Neuronal stem cell (in vitro differentiated cells): ENCODE measurements around the gene SENP8.

Experiments
- DNase-seq: peaks from one replicate; pipeline ENCODE4 v3.0.0-alpha.2; 2013; ENCODE audit warnings: low spot score
- H2AFZ ChIP-seq: one replicate; pipeline ENCODE4 v1.6.1; 2013; ENCODE audit warnings: mild to moderate bottlenecking, low read length, inconsistent platforms
- H2AK5ac ChIP-seq: 2 replicates; pipeline ENCODE4 v1.6.1; 2013; ENCODE audit warnings: low read depth, mild to moderate bottlenecking, inconsistent platforms, low read length, moderate library complexity, mixed read lengths
- H2BK120ac ChIP-seq: 2 replicates; pipeline ENCODE4 v1.6.1; 2013; ENCODE audit warnings: low read depth, mild to moderate bottlenecking, inconsistent platforms, low read length, moderate library complexity, mixed read lengths
- H2BK12ac ChIP-seq: one replicate; pipeline ENCODE4 v1.6.1; 2013; ENCODE audit warnings: low read length, inconsistent platforms
- H2BK15ac ChIP-seq: 2 replicates; pipeline ENCODE4 v1.6.1; 2013; ENCODE audit warnings: mild to moderate bottlenecking, low read length, inconsistent platforms, mixed read lengths
- H2BK5ac ChIP-seq: one replicate; pipeline ENCODE4 v1.6.1; 2013; ENCODE audit warnings: inconsistent platforms, mild to moderate bottlenecking, low read length, moderate library complexity
- H3K14ac ChIP-seq: one replicate; pipeline ENCODE4 v1.6.1; 2013; ENCODE audit warnings: low read length, inconsistent platforms
- H3K18ac ChIP-seq: 2 replicates; pipeline ENCODE4 v1.6.1; 2013; ENCODE audit warnings: low read length, inconsistent platforms
- H3K23ac ChIP-seq: 2 replicates; pipeline ENCODE4 v1.6.1; 2013; ENCODE audit warnings: low read depth, mild to moderate bottlenecking, mixed read lengths, low read length, inconsistent platforms; ENCODE audit not compliant: poor library complexity
- H3K27ac ChIP-seq: replicated peaks from 3 replicates; pipeline ENCODE4 v1.5.1; 2013; ENCODE audit warnings: low read length, inconsistent platforms
- H3K27me3 ChIP-seq, 3 experiments: 2 replicates each; pipeline ENCODE4 v1.6.1; 2013; ENCODE audit warnings: low read length in 3 of 3, mild to moderate bottlenecking in 2 of 3, inconsistent platforms in 1 of 3, low read depth in 1 of 3, mixed read lengths in 1 of 3, moderate library complexity in 1 of 3; ENCODE audit not compliant: control insufficient read depth in 3 of 3, insufficient read depth in 3 of 3
- H3K36me3 ChIP-seq, 2 donors: replicated peaks in 1 of 2; 2 replicates each; pipeline ENCODE4 v1.6.1; 2013; ENCODE audit warnings: low read length in 2 of 2; ENCODE audit not compliant: control insufficient read depth in 2 of 2, insufficient read depth in 2 of 2
- H3K4ac ChIP-seq: 2 replicates; pipeline ENCODE4 v1.6.1; 2013; ENCODE audit warnings: inconsistent platforms, mild to moderate bottlenecking, low read length, moderate library complexity
- H3K4me1 ChIP-seq, 2 donors: 1 replicate in 1 of 2; 2 replicates in 1 of 2; pipeline ENCODE4 v1.6.1; 2013; ENCODE audit warnings: low read length in 2 of 2, low read depth in 1 of 2; ENCODE audit not compliant: control insufficient read depth in 2 of 2, insufficient read depth in 1 of 2
- H3K4me2 ChIP-seq: one replicate; pipeline ENCODE4 v1.6.1; 2013; ENCODE audit warnings: mild to moderate bottlenecking, low read length, inconsistent platforms; ENCODE audit not compliant: insufficient read depth, poor library complexity, severe bottlenecking
- H3K4me3 ChIP-seq, 2 donors: 2 replicates each; pipeline ENCODE4 v1.5.1; 2013; ENCODE audit warnings: low read length in 2 of 2, mild to moderate bottlenecking in 2 of 2, inconsistent platforms in 1 of 2, moderate library complexity in 1 of 2
- H3K79me1 ChIP-seq: one replicate; pipeline ENCODE4 v1.6.1; 2013; ENCODE audit warnings: low read depth, mild to moderate bottlenecking, inconsistent platforms, low read length, moderate library complexity
- H3K9ac ChIP-seq: one replicate; pipeline ENCODE4 v1.6.1; 2013; ENCODE audit warnings: mild to moderate bottlenecking, low read depth, low read length, inconsistent platforms; ENCODE audit not compliant: poor library complexity
- H3K9me3 ChIP-seq, 2 donors: replicated peaks in 1 of 2; 2 replicates each; pipeline versions ENCODE3 to v1.6.1; 2013; ENCODE audit warnings: low read length in 2 of 2, mild to moderate bottlenecking in 2 of 2, inconsistent platforms in 1 of 2, low read depth in 1 of 2, mixed read lengths in 1 of 2, moderate library complexity in 1 of 2; ENCODE audit not compliant: control insufficient read depth in 2 of 2, insufficient read depth in 1 of 2
- H4K8ac ChIP-seq: one replicate; pipeline ENCODE4 v1.6.1; 2013; ENCODE audit warnings: low read depth, mild to moderate bottlenecking, inconsistent platforms, low read length, moderate library complexity
- H4K91ac ChIP-seq: one replicate; pipeline ENCODE4 v1.6.1; 2013; ENCODE audit warnings: low read length, low read depth, mild to moderate bottlenecking, inconsistent platforms; ENCODE audit not compliant: poor library complexity
- WGBS, 2 donors: extraction: QIAGEN DNeasy Blood & Tissue Kit; methylation state at CpG; one replicate each; pipeline ENCODE4 v1.1.7; 2013; ENCODE audit warnings: missing lambda C conversion rate in 2 of 2, mixed read lengths in 1 of 2; ENCODE audit not compliant: insufficient read length in 2 of 2, insufficient replicate concordance in 1 of 2; ENCODE audit errors: extremely low coverage in 2 of 2; 5-methylcytosine and 5-hydroxymethylcytosine counted together

SENP8 gene

DNA sequence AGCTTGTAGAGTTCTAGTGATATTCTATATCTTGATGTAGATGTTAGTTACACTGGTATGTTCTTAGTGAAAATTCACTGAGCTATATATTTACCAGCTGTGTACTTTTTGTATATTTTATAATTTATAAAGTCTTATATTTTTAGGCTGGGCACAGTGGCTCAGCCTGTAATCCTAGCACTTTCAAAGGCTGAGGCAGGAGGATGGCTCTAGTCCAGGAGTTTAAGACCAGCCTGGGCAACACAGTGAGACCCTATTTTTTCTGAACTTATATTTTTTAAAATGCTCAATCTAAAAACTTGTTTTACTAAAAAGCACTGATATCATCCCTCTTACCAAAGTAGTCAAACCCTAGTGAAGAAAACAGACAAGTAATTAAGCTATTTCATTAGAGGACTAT is 5.4 kb upstream of the SENP8 start:
- H3K9ac ChIP-seq: no peak overlapping the region
- H3K36me3 ChIP-seq: no peaks in the 10 kb centered on the region
- no peak overlapping the region for H3K14ac ChIP-seq
- no peak overlapping the region for H2BK12ac ChIP-seq
- no peak overlapping the region for H3K4me3 ChIP-seq
- H3K23ac ChIP-seq: no peak overlapping the region
- no peak for DNase-seq
- H2AK5ac ChIP-seq: no peak overlapping the region
- H2BK5ac ChIP-seq: no peak overlapping the region
- no peaks in the 10 kb centered on the region for H3K27me3 ChIP-seq
- H2AFZ ChIP-seq: no peak overlapping the region
- no peak overlapping the region for H2BK120ac ChIP-seq
- H3K4me2 ChIP-seq: no peak overlapping the region
- no peak overlapping the region for H3K27ac ChIP-seq
- H3K4me1 ChIP-seq: peaks cover 0 to 3% of the 10 kb centered on the region in 2 donors
- no peak overlapping the region for H2BK15ac ChIP-seq
- H3K4ac ChIP-seq: no peak overlapping the region
- H4K8ac ChIP-seq: no peak overlapping the region
- H3K18ac ChIP-seq: no peak overlapping the region
- H3K79me1 ChIP-seq: no peaks in the 10 kb centered on the region
- no peaks in the 10 kb centered on the region for H3K9me3 ChIP-seq
- H4K91ac ChIP-seq: no peak overlapping the region

DNA sequence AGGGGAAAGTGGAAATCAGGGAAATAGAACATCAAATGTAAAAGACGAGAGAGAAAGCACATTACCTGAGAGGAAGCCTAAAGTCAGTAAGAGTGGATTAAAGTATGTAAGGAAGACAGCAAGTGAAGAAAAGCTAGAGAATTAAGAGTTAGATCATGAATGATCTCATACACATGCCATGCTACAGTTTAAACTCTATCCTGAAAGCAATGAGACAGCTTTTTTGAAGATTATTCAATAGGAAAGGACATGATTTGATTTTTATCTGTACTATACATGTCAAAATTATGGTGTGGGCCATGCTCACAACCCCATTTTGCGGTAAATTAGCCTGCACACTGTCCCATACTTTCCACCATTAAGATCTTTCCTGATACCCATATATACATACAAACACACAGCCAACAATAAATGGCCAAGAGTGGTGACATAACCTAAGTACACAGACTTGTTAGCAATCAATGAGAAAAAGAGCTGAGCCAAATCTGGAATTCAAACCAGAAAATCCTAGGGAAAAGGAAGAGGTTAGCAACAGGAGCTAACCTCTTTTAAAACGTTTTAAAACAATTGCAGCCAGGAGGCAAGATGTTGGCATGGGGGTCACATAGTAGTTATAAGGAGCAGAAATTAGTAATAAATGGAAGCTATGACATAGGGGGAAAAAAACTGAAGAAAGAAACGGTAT is 4.7 kb upstream of the SENP8 start:
- H2BK15ac ChIP-seq: no peak overlapping the region
- H3K27me3 ChIP-seq: no peaks in the 10 kb centered on the region
- H3K18ac ChIP-seq: no peak overlapping the region
- no peak overlapping the region for H3K14ac ChIP-seq
- H3K9ac ChIP-seq: no peak overlapping the region
- H3K4me2 ChIP-seq: no peak overlapping the region
- no peak overlapping the region for H2AFZ ChIP-seq
- no peak overlapping the region for H3K4ac ChIP-seq
- H3K9me3 ChIP-seq: no peaks in the 10 kb centered on the region
- peaks cover 0 to 3% of the 10 kb centered on the region in 2 donors for H3K4me1 ChIP-seq
- H2BK12ac ChIP-seq: no peak overlapping the region
- H2AK5ac ChIP-seq: no peak overlapping the region
- no peaks in the 10 kb centered on the region for H3K36me3 ChIP-seq
- H4K8ac ChIP-seq: no peak overlapping the region
- no CpG with 5 or more reads among the region's 4 CpGs for WGBS, 2 donors
- no peak overlapping the region for H3K27ac ChIP-seq
- H3K4me3 ChIP-seq: no peak overlapping the region
- H4K91ac ChIP-seq: no peak overlapping the region
- no peak overlapping the region for H2BK5ac ChIP-seq
- no peaks in the 10 kb centered on the region for H3K79me1 ChIP-seq
- H3K23ac ChIP-seq: no peak overlapping the region
- no peak overlapping the region for H2BK120ac ChIP-seq
- DNase-seq: no peak

- Histone ChIP-seq H3K79me1 (no peaks in the 10 kb centered on the region), H2AFZ (peak overlapping the region; percentile 96), H4K8ac (no peak overlapping the region), H3K27me3 (no peaks in the 10 kb centered on the region), H3K4me2 (peak overlapping the region; percentile 96), H3K4me3 (peak overlapping the region; percentile 91 to 100), H3K9ac (peak overlapping the region; percentile 75), H3K36me3 (no peaks in the 10 kb centered on the region), H2BK120ac (no peak overlapping the region), H2BK5ac (peak overlapping the region; percentile 98), H4K91ac (no peak overlapping the region), H3K9me3 (no peaks in the 10 kb centered on the region), H2BK12ac (no peak overlapping the region), H3K18ac (peak overlapping the region; percentile 98), H2BK15ac (no peak overlapping the region), H3K4me1 (peaks cover 0 to 4% of the 10 kb centered on the region in 2 donors), H3K23ac (peak overlapping the region; percentile 3), H3K14ac (no peak overlapping the region), H2AK5ac (no peak overlapping the region), H3K27ac (no peak overlapping the region), H3K4ac (no peak overlapping the region)
- WGBS, 2 donors: no CpG with 5 or more reads among the region's 24 CpGs
- no peak for DNase-seq
These were observed 1.3 kb upstream of the SENP8 start for GRCh38 chr15:72116731-72117485.

GRCh38 chr15:72117486-72118016 is 652 bp upstream of the SENP8 start:
- peak overlapping the region; percentile 95 for H3K14ac ChIP-seq
- H3K4ac ChIP-seq: peak overlapping the region; percentile 60
- H2AFZ ChIP-seq: peak overlapping the region; percentile 96
- H3K23ac ChIP-seq: peak overlapping the region; percentile 98
- H2BK15ac ChIP-seq: peak overlapping the region; percentile 71
- DNase-seq: peak; percentile 71
- H2BK5ac ChIP-seq: peak overlapping the region; percentile 98
- H2BK12ac ChIP-seq: peak overlapping the region; percentile 18
- peak overlapping the region; percentile 89 for H3K27ac ChIP-seq
- no peaks in the 10 kb centered on the region for H3K9me3 ChIP-seq
- no peak overlapping the region for H2AK5ac ChIP-seq
- peak overlapping the region; percentile 95 for H3K9ac ChIP-seq
- H4K91ac ChIP-seq: no peak overlapping the region
- H3K18ac ChIP-seq: peak overlapping the region; percentile 98
- no CpG with 5 or more reads among the region's 59 CpGs for WGBS, 2 donors
- no peaks in the 10 kb centered on the region for H3K79me1 ChIP-seq
- H3K27me3 ChIP-seq: no peaks in the 10 kb centered on the region
- H3K36me3 ChIP-seq: no peaks in the 10 kb centered on the region
- H3K4me2 ChIP-seq: peak overlapping the region; percentile 96
- peak overlapping the region; percentile 91 to 100 for H3K4me3 ChIP-seq
- no peak overlapping the region for H4K8ac ChIP-seq
- H2BK120ac ChIP-seq: no peak overlapping the region
- peaks cover 0 to 4% of the 10 kb centered on the region in 2 donors for H3K4me1 ChIP-seq
